Measurements from ENCODE around the gene HDLBP.

The HDLBP gene

DNA sequence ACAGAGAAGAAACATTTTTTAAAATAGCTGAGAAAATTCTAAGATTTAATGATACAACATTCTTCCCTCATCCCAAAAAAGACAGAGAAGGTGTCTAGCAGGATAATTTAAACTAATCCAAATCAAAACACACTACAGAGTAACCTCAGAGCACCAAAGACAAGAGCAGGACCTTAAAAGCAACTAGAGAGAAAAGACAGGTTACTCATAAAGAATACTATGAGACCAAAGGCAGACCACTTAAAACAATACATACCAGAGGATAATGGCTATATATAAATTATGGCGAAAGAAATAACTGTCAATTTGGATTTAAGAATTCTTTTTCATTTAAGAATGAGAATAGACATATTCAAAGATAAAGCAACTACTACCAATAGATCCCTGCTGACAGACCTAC is 40.0 kb downstream of the HDLBP start:
- Histone ChIP-seq H3K27me3 (ENCODE audit: control insufficient read depth, insufficient read depth, low read length) (no peaks in the 10 kb centered on the region), H3K9me3 (ENCODE audit: control insufficient read depth, insufficient read depth, low read length) (no peaks in the 10 kb centered on the region), H3K27ac (ENCODE audit: low read length) (no peak overlapping the region), H3K4me1 (ENCODE audit: control insufficient read depth, insufficient read depth, low read length) (no peaks in the 10 kb centered on the region; the same call in 1 of the 2 replicates), H3K4me3 (ENCODE audit: low read length) (no peak overlapping the region), H3K36me3 (ENCODE audit: control insufficient read depth, insufficient read depth, low read length) (no peaks in the 10 kb centered on the region)
- DNase-seq (ENCODE audit: low read depth, low spot score) = no peak
- no CpG with 5 or more reads among the region's 1 CpG for WGBS (ENCODE audit: insufficient coverage, insufficient read length)

DNA sequence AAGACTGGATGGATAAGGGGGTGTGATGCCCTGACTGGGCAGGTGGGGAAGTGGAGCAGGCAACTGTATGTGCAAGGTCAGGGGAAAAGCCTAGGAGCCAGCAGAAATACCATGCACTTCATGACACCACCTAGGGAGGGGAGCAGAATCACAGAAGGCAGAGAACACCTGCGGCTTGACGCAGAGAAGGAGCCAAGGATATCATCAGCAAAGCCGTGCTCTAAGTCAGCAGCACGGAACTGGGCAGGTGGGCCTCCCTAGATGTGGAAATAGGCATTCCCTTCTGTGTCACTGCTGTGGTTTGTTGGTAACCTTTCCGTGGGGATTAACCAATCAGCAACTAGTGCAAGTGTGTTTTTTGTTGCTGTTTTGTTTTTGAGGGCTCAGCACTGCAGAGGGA is 41.3 kb downstream of the HDLBP start:
- no CpG with 5 or more reads among the region's 5 CpGs for WGBS (ENCODE audit: insufficient coverage, insufficient read length)
- Histone ChIP-seq H3K4me1 (ENCODE audit: control insufficient read depth, insufficient read depth, low read length) (no peaks in the 10 kb centered on the region; the same call in 1 of the 2 replicates), H3K9me3 (ENCODE audit: control insufficient read depth, insufficient read depth, low read length) (no peaks in the 10 kb centered on the region), H3K27ac (ENCODE audit: low read length) (no peak overlapping the region), H3K27me3 (ENCODE audit: control insufficient read depth, insufficient read depth, low read length) (no peaks in the 10 kb centered on the region), H3K36me3 (ENCODE audit: control insufficient read depth, insufficient read depth, low read length) (no peaks in the 10 kb centered on the region), H3K4me3 (ENCODE audit: low read length) (no peak overlapping the region)
- no peak for DNase-seq (ENCODE audit: low read depth, low spot score)

DNA sequence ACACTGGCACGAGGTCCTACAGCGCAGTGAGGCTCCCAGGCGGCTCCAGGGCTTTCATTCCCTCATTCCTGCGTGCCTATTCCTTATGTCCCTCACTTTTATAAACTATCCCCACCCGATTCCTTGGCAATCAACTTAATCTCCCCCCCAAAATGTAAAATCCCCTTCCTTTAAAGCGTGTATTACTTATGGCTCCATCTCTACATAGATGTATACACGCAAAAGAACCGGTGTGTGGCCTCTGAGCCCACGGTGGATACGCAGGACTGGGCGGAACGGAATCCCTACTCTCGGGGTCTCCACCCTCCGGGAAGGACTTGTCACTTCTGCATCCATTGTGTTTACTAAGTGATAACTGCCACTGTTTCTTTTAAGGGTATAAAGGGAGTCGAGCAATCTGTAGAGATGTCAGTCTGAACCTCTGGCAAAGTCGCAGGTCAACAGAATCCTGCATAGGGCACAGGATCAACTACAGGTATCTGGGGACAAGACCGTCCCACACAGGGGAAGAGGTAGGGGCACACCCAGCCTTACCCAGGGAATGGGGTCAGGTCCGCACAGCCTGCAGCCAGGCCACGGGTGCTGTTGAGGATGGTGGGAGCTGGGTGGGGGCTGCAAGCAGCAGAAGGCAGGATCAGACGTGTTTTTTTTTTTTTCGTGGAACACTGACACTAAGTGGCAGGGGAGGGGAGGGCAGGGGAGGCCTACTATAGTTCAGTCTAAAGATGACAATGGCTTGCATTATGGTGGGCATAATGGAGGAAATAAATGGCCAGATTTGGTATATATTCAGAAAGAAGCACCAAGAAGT is 42.1 kb downstream of the HDLBP start:
- H3K36me3 ChIP-seq (ENCODE audit: control insufficient read depth, insufficient read depth, low read length) = no peaks in the 10 kb centered on the region
- H3K4me1 ChIP-seq (ENCODE audit: control insufficient read depth, insufficient read depth, low read length) = no peaks in the 10 kb centered on the region; the same call in 1 of the 2 replicates
- DNase-seq (ENCODE audit: low read depth, low spot score) = no peak
- H3K9me3 ChIP-seq (ENCODE audit: control insufficient read depth, insufficient read depth, low read length) = no peaks in the 10 kb centered on the region
- WGBS (ENCODE audit: insufficient coverage, insufficient read length) = 100% methylated on average over 2 of the region's 21 CpGs
- no peak overlapping the region for H3K27ac ChIP-seq (ENCODE audit: low read length)
- no peaks in the 10 kb centered on the region for H3K27me3 ChIP-seq (ENCODE audit: control insufficient read depth, insufficient read depth, low read length)
- peak overlapping the region; percentile 56; the same call in 1 of the 2 replicates for H3K4me3 ChIP-seq (ENCODE audit: low read length)

DNA sequence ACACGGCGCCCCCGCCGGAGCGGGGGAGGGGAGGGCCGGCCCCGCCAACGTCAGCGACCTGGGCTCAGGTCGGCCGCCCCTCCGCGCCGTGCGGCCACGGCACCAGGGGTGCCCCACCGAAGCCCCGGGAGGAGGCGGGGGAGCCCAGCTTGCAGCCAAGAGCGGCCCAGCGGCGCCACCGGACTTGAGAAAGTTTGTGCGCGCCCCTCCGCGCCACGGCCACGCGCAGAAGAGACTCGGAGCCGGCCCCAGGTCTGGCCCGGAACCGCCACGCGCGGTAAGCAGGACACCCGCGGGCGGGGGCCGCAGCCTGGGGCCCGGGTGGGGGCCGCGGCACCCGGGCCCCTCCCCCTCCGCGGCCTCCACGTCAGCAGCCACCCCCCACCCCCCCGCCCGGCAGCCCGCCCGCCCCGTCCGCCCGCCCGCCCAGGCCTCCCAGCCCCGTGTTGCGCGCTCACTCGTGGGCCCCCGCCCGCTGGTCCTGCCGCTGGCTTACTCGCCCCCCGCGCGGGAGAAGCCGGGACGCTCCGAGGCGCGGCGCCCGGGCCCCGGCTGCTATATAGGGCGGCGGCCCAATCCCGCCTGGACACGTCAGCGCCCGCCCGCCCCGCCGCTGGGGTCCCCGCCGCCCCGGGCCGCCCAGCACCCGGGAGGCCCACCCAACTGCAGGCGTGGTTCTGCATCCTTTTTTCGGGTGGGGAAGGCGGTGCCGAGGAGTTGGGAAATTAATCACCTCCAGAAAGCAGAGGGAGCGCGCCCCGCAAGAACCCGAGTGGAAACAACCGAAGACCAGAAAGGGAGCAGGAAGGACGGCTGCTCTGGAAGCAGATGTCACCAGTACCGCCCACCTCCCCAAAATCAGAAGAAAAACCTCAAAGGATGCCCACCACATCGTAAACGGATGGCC is 42.9 kb downstream of the HDLBP start:
- H3K27ac ChIP-seq (ENCODE audit: low read length) = no peak overlapping the region
- peak overlapping the region; percentile 56 for H3K4me3 ChIP-seq (ENCODE audit: low read length)
- no peak for DNase-seq (ENCODE audit: low read depth, low spot score)

DNA sequence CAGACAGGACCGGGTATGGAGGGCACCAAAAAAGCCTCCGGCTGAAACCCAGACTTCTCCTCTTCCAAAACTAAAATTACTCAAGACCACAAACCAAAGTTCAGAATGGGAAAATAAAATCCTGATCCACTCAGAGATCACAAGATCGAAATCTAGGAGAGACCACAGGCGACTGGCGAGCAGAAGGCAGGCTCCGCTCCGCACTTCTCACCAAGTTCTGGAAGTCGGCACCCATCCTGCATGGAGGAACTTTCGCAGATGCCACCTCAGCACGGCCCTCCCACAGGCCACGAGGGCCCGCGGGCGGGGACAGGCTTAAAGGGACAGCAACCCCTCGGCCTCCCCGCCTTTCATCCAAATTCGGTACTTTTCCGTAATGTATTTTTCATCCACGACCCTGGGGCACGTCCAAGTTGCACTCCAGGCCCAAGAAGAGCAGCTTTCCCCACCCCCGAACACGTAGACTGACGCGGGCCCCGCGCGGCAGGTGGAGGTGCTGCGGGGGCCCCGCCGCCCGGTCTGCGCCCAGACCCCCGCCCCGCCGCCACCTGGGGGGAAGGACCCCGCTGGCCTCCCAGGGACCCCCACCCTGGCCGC is 43.7 kb downstream of the HDLBP start:
- Histone ChIP-seq H3K9me3 (ENCODE audit: control insufficient read depth, insufficient read depth, low read length) (no peaks in the 10 kb centered on the region), H3K27me3 (ENCODE audit: control insufficient read depth, insufficient read depth, low read length) (no peaks in the 10 kb centered on the region), H3K4me1 (ENCODE audit: control insufficient read depth, insufficient read depth, low read length) (no peaks in the 10 kb centered on the region; the same call in 1 of the 2 replicates), H3K27ac (ENCODE audit: low read length) (no peak overlapping the region), H3K4me3 (ENCODE audit: low read length) (peak overlapping the region; percentile 56), H3K36me3 (ENCODE audit: control insufficient read depth, insufficient read depth, low read length) (no peaks in the 10 kb centered on the region)
- no CpG with 5 or more reads among the region's 37 CpGs for WGBS (ENCODE audit: insufficient coverage, insufficient read length)
- DNase-seq (ENCODE audit: low read depth, low spot score) = no peak

More for the DNA sequence above, 42.9 kb downstream of the HDLBP start:
- no peaks in the 10 kb centered on the region; the same call in 1 of the 2 replicates for H3K4me1 ChIP-seq (ENCODE audit: control insufficient read depth, insufficient read depth, low read length)
- no peaks in the 10 kb centered on the region for H3K9me3 ChIP-seq (ENCODE audit: control insufficient read depth, insufficient read depth, low read length)
- no peaks in the 10 kb centered on the region for H3K27me3 ChIP-seq (ENCODE audit: control insufficient read depth, insufficient read depth, low read length)
- WGBS (ENCODE audit: insufficient coverage, insufficient read length) = no CpG with 5 or more reads among the region's 102 CpGs
- no peaks in the 10 kb centered on the region for H3K36me3 ChIP-seq (ENCODE audit: control insufficient read depth, insufficient read depth, low read length)

DNA sequence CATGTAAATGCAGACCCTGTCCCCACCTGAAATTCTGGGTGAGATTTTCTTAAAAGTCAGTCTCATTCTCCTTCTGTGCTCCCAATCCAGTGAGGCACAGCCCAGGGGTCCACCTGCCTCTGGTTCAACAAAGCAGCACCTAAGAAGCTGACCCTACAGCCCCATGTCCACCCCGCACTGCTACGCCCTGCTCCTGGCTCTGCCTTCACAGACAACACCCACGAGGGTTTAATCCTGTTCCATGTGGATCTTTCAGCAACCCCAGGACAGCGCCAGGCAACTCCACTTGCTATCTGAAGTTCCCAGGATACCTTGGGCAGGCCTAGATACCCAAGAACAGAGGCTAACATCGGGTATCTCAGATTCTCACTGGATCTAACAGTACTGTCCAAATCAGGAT is 44.9 kb downstream of the HDLBP start:
- Histone ChIP-seq H3K27ac (ENCODE audit: low read length) (no peak overlapping the region), H3K4me1 (ENCODE audit: control insufficient read depth, insufficient read depth, low read length) (no peaks in the 10 kb centered on the region; the same call in 1 of the 2 replicates), H3K27me3 (ENCODE audit: control insufficient read depth, insufficient read depth, low read length) (no peaks in the 10 kb centered on the region), H3K36me3 (ENCODE audit: control insufficient read depth, insufficient read depth, low read length) (no peaks in the 10 kb centered on the region), H3K4me3 (ENCODE audit: low read length) (no peak overlapping the region), H3K9me3 (ENCODE audit: control insufficient read depth, insufficient read depth, low read length) (no peaks in the 10 kb centered on the region)
- WGBS (ENCODE audit: insufficient coverage, insufficient read length) = no CpG with 5 or more reads among the region's 5 CpGs
- DNase-seq (ENCODE audit: low read depth, low spot score) = no peak

DNA sequence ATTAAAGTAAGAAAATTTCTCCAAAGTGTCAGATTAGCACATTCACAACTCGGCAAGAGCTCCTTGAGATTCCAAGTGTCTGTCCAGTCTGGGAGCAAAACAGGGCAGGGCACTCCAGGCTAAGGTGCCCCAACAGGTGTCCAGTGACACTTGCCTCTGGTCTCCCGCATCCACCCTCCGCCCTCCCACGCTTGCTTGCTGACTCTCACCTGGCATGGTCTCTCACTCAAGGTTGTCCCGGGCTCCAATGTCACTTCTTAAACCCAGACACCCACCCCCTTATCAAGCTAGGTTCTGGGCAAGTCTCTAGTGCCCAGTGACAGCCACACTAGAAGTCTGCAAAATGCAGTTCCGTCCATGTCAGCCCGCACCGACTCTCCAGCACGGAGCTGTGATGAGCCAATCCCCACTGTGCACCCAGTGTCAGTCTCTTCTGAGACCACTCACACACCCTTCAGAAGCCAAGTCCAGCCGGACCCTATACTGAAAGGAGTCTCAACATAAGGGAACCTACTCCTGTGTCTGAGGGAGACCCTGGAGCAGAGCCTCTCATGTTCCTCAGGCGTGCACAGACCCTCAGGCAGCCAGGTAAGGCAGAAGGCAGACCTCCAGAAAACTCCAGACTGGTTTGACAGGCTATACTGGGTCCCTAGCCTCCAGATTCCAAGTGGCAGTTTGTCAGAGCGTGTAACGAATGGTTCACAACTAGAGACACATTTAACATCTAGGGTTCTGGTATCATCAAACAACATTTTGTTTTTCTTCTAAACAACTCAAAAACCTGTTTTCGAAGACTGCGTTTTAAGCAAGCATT is 45.6 kb downstream of the HDLBP start:
- H3K9me3 ChIP-seq (ENCODE audit: control insufficient read depth, insufficient read depth, low read length) = no peaks in the 10 kb centered on the region
- H3K27ac ChIP-seq (ENCODE audit: low read length) = no peak overlapping the region
- H3K4me1 ChIP-seq (ENCODE audit: control insufficient read depth, insufficient read depth, low read length) = no peaks in the 10 kb centered on the region; the same call in 1 of the 2 replicates
- H3K4me3 ChIP-seq (ENCODE audit: low read length) = no peak overlapping the region
- H3K36me3 ChIP-seq (ENCODE audit: control insufficient read depth, insufficient read depth, low read length) = no peaks in the 10 kb centered on the region
- DNase-seq (ENCODE audit: low read depth, low spot score) = no peak
- WGBS (ENCODE audit: insufficient coverage, insufficient read length) = no CpG with 5 or more reads among the region's 15 CpGs
- no peaks in the 10 kb centered on the region for H3K27me3 ChIP-seq (ENCODE audit: control insufficient read depth, insufficient read depth, low read length)

DNA sequence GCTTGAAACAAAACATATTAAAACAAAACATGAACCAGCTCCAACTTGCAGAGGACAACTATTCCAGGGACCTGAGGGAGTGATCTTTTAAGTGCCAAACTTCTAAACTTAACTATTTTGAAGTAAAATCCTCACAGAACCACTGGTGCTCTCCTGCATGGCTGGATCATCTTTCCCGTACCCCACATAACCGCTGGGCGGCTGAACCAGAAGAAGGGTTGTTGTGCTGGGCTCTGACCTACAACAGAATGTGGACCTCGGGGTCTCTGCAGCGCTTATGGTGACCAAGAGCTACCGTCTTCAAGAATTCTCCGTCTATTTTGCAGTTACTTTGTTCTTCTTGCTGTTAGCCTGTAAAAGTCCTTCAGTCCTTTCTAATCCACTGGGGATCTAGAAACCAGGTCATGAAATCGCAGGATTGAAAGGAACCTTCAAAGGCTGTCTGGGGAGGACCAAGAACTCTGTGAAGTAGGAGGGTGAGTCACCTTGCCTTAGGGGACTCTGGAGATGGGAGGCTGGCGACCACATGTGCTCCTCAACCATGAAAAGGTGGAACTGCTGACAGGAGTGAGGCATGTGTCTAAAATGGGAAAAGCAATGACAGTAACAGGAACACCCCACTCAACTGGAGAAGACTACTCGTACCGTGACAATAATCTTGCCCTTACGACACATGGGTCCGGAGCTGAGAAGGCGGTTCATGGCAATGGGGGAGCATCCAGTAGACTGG is 46.6 kb downstream of the HDLBP start:
- no peaks in the 10 kb centered on the region for H3K27me3 ChIP-seq (ENCODE audit: control insufficient read depth, insufficient read depth, low read length)
- no peaks in the 10 kb centered on the region for H3K36me3 ChIP-seq (ENCODE audit: control insufficient read depth, insufficient read depth, low read length)
- H3K4me3 ChIP-seq (ENCODE audit: low read length) = no peak overlapping the region
- no CpG with 5 or more reads among the region's 14 CpGs for WGBS (ENCODE audit: insufficient coverage, insufficient read length)
- H3K9me3 ChIP-seq (ENCODE audit: control insufficient read depth, insufficient read depth, low read length) = no peaks in the 10 kb centered on the region
- DNase-seq (ENCODE audit: low read depth, low spot score) = no peak
- H3K4me1 ChIP-seq (ENCODE audit: control insufficient read depth, insufficient read depth, low read length) = no peaks in the 10 kb centered on the region; the same call in 1 of the 2 replicates
- H3K27ac ChIP-seq (ENCODE audit: low read length) = no peak overlapping the region

DNA sequence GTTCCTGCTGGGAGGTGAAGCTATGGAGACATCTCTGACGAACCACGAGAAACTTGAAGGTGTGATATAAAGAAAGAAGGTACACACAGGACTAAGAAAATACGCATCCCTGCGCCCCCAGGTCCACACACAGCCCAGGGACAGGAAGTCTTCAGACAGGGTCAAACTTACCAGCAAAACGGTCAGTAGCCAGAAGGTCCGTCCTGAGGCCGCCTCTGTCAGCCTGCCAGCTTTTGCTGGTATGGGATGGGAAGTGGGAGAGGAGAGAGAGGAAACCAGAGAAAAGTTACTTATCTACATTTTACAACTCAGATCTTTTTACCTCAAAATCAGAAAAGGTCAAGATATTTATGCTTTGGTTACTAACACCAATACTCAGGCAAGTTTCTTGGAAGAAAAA is 47.2 kb downstream of the HDLBP start:
- Histone ChIP-seq H3K36me3 (ENCODE audit: control insufficient read depth, insufficient read depth, low read length) (peaks cover under 1% of the 10 kb centered on the region; the same call in 1 of the 2 replicates), H3K9me3 (ENCODE audit: control insufficient read depth, insufficient read depth, low read length) (no peaks in the 10 kb centered on the region), H3K27me3 (ENCODE audit: control insufficient read depth, insufficient read depth, low read length) (no peaks in the 10 kb centered on the region), H3K27ac (ENCODE audit: low read length) (no peak overlapping the region), H3K4me3 (ENCODE audit: low read length) (no peak overlapping the region), H3K4me1 (ENCODE audit: control insufficient read depth, insufficient read depth, low read length) (no peaks in the 10 kb centered on the region)
- WGBS (ENCODE audit: insufficient coverage, insufficient read length) = no CpG with 5 or more reads among the region's 7 CpGs
- DNase-seq (ENCODE audit: low read depth, low spot score) = no peak

Data from iPS DF 6.9 (cell line).